Sciatic nerve (tissue), 2 donors: Measurements from ENCODE around the gene PAK2. TPM values are rescaled to one million over a fixed set of nuclear protein-coding genes. Genes with fewer than 3 reads are reported as not detected.

Source experiments
- ATAC-seq: fragments of 200-7000 bp; cut with Tn5 transposase; one replicate; pipeline ENCODE4 v1.9.1; 2020; ENCODE audit warnings: mild to moderate bottlenecking, moderate library complexity
- DNase-seq: peaks from one replicate; pipeline ENCODE4 v3.0.0-alpha.2; 2020; ENCODE audit warnings: low spot score
- intact Hi-C: fragments of 100-400 bp; cut with DNase I; formaldehyde crosslinking; loops from one replicate; pipeline ENCODE4 v1.14.2; 2022
- total RNA-seq: library from RNA; stranded (reverse); fragmentation: NEBNext Ultra II Directional; extraction: Animal tissue kit (Norgen Biotek cat#: 25700); gene quantifications from one replicate; pipeline ENCODE4 v1.2.1, GENCODE V29; 2021
- donor health status: DM: no; HTN: no; CAD: no.
- donor health status: DM: no; HTN: no; CAD: no.

The PAK2 gene
- total RNA-seq, 1 donor from 2014 or later, result 60.8 TPM

- intact Hi-C loops, result no loop called here
- ATAC-seq (no peak), DNase-seq (no peak)
Measured at GRCh38 chr3:196875258-196875657, 135.6 kb downstream of the PAK2 start.

Other genes with a start within 250 kb of the PAK2 start
- gene RNF168, start 236.1 kb upstream of the PAK2 start, total RNA-seq, result 31.6 TPM
- gene SMCO1, start 224.5 kb upstream of the PAK2 start, total RNA-seq, result not detected
- gene WDR53, start 171.3 kb upstream of the PAK2 start, total RNA-seq, result 13.5 TPM
- 8.7 TPM for gene FBXO45, start 171.2 kb upstream of the PAK2 start, total RNA-seq
- gene NRROS, start 100.2 kb upstream of the PAK2 start, total RNA-seq, result 10.0 TPM
- gene CEP19, start 27.6 kb upstream of the PAK2 start, total RNA-seq, result 1.7 TPM
- gene PIGX, start 27.5 kb upstream of the PAK2 start, total RNA-seq, result 18.4 TPM
- 50.3 TPM for gene SENP5, start 128.1 kb downstream of the PAK2 start, total RNA-seq
- gene NCBP2, start 202.7 kb downstream of the PAK2 start, total RNA-seq, result 39.9 TPM
- 5.4 TPM for gene PIGZ, start 229.0 kb downstream of the PAK2 start, total RNA-seq